Stimulated activated CD4-positive, alpha-beta T cell treated with anti-CD3 and anti-CD28 coated beads, Interleukin-15, amount 100 ng/mL, for 24 hours (primary cell): ENCODE data around the gene HBQ1.
"Not testable (repeated sequence)": the region's sequence is repeated elsewhere in the genome, so short reads cannot be mapped to it uniquely, and the experiment has no call there.

Source experiments
- DNase-seq: peaks from one replicate; pipeline ENCODE4 v3.0.0-alpha.2; 2020

The HBQ1 gene

GRCh38 chr16:180101-180675 is at the start of gene HBQ1:
HBQ1 (plus strand) TSS chr16:180459; CDS start chr16:180487, 28 bp downstream.
- peak; percentile 53 for DNase-seq

- no peak for DNase-seq
Measured at GRCh38 chr16:130533-131173, 49.6 kb upstream of the HBQ1 start.

GRCh38 chr16:132120-132519 is 48.1 kb upstream of the HBQ1 start:
- no peak for DNase-seq

- DNase-seq, result no peak
Measured at GRCh38 chr16:133716-134115, 46.5 kb upstream of the HBQ1 start.

- peak; percentile 40 for DNase-seq
Measured at GRCh38 chr16:138049-138417, 42.2 kb upstream of the HBQ1 start.

- no peak for DNase-seq
Measured at GRCh38 chr16:140175-140857, 39.9 kb upstream of the HBQ1 start.

- DNase-seq, result no peak
Measured at GRCh38 chr16:142405-142967, 37.8 kb upstream of the HBQ1 start.

- no peak for DNase-seq
Measured at GRCh38 chr16:143047-143446, 37.2 kb upstream of the HBQ1 start.

- no peak for DNase-seq
Measured at GRCh38 chr16:143456-143855, 36.8 kb upstream of the HBQ1 start.

GRCh38 chr16:144797-145252 is 35.4 kb upstream of the HBQ1 start:
- DNase-seq, result no peak

GRCh38 chr16:146646-147045 is 33.6 kb upstream of the HBQ1 start:
- DNase-seq, result no peak

- no peak for DNase-seq
Measured at GRCh38 chr16:149024-149660, 31.1 kb upstream of the HBQ1 start.

GRCh38 chr16:152141-153128 is 27.8 kb upstream of the HBQ1 start, which contains the start of gene HBZ:
HBZ (plus strand) TSS chr16:152644; CDS start chr16:152910, 266 bp downstream.
- no peak for DNase-seq

- DNase-seq, result not testable (repeated sequence)
Measured at GRCh38 chr16:153129-153521, 27.1 kb upstream of the HBQ1 start.

- not testable (repeated sequence) for DNase-seq
Measured at GRCh38 chr16:153550-154216, 26.6 kb upstream of the HBQ1 start.

GRCh38 chr16:154217-155030 is 25.8 kb upstream of the HBQ1 start:
- DNase-seq, result peak; percentile 30

- no peak for DNase-seq
Measured at GRCh38 chr16:155031-155398, 25.2 kb upstream of the HBQ1 start.

- DNase-seq, result no peak
Measured at GRCh38 chr16:159136-159849, 21.0 kb upstream of the HBQ1 start.

GRCh38 chr16:160242-160641 is 20.0 kb upstream of the HBQ1 start:
- not testable (repeated sequence) for DNase-seq

GRCh38 chr16:160691-161190 is 19.5 kb upstream of the HBQ1 start:
- no peak for DNase-seq
